ENCODE results near the gene SPNS3. TPM values are rescaled to one million over a fixed set of nuclear protein-coding genes. Genes with fewer than 3 reads are reported as not detected.

Gene SPNS3
- polyA plus RNA-seq, 1 donor (not counting 4 experiments of a cell fraction or from before 2014, with no cell fraction given), result not detected

DNA sequence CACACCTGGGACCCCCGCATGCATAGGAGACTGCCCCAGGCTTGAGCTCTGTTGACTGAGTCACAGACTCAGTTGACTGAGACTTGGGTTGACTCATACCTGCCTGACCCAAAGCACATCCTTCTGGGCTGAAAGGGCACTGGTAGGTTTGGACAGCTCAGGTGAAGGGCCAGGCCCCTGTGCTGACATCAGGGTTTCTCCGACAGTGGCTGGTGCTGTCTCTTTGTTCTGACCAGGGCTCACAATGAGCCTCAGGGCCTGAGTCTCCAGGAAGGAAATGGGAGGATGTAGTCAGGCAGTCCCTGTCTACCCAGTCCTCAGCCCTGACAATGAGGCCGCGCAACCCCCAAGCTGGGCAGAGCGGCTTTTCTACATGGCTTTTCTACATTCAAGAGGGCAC is 71.4 kb downstream of the SPNS3 start:
- Histone ChIP-seq H2AFZ (ENCODE audit: control insufficient read depth, low read length) (no peak overlapping the region), H3K4me1 (ENCODE audit: control insufficient read depth, extremely low read depth, insufficient read depth, low read length) (no peaks in the 10 kb centered on the region), H4K20me1 (ENCODE audit: control insufficient read depth, extremely low read depth, insufficient read depth, low read length) (peaks cover 3% of the 10 kb centered on the region), H3K9ac (ENCODE audit: control insufficient read depth, extremely low read depth, insufficient read depth, low read length) (no peak overlapping the region), H3K4me2 (ENCODE audit: control insufficient read depth, extremely low read depth, insufficient read depth, low read depth, low read length) (no peak overlapping the region), H3K27ac (ENCODE audit: control insufficient read depth, insufficient read depth, low read length) (no peak overlapping the region), H3K9me3 (ENCODE audit: control insufficient read depth, low read depth, low read length) (no peaks in the 10 kb centered on the region), H3K27me3 (ENCODE audit: control insufficient read depth, extremely low read depth, insufficient read depth, low read length) (peaks cover 43% of the 10 kb centered on the region), H3K4me3 (ENCODE audit: control insufficient read depth in 2 of 3, extremely low read depth in 1 of 3, insufficient read depth in 2 of 3, low read depth in 1 of 3, low read length in 3 of 3) (no peak overlapping the region), H3K79me2 (ENCODE audit: control insufficient read depth, insufficient read depth, low read length) (no peaks in the 10 kb centered on the region), H3K9me1 (ENCODE audit: control insufficient read depth, extremely low read depth, insufficient read depth, low read length) (no peaks in the 10 kb centered on the region), H3K36me3 (ENCODE audit: control insufficient read depth in 2 of 2, extremely low read depth in 1 of 2, insufficient read depth in 2 of 2, low read length in 2 of 2) (no peaks in the 10 kb centered on the region)
- TF ChIP-seq, protein P1, sequence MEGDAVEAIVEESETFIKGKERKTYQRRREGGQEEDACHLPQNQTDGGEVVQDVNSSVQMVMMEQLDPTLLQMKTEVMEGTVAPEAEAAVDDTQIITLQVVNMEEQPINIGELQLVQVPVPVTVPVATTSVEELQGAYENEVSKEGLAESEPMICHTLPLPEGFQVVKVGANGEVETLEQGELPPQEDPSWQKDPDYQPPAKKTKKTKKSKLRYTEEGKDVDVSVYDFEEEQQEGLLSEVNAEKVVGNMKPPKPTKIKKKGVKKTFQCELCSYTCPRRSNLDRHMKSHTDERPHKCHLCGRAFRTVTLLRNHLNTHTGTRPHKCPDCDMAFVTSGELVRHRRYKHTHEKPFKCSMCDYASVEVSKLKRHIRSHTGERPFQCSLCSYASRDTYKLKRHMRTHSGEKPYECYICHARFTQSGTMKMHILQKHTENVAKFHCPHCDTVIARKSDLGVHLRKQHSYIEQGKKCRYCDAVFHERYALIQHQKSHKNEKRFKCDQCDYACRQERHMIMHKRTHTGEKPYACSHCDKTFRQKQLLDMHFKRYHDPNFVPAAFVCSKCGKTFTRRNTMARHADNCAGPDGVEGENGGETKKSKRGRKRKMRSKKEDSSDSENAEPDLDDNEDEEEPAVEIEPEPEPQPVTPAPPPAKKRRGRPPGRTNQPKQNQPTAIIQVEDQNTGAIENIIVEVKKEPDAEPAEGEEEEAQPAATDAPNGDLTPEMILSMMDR (optimal IDR thresholded peaks at IDR 0.05 in 1 of 3, IDR thresholded peaks at IDR 0.05 in 1 of 3, conservative IDR thresholded peaks at IDR 0.05 in 1 of 3; ENCODE audit: extremely low read depth in 1 of 3, insufficient read depth in 2 of 3, low read length in 3 of 3), result no peak
- no peak for TF ChIP-seq EZH2 (IDR thresholded peaks at IDR 0.05; ENCODE audit: low read length)
- dilution Hi-C loops (cut with MboI; ENCODE audit: extremely low pct_ligation_motif_present, low sequenced_read_pairs), result no loop called here
- no peak for FAIRE-seq
- DNase-seq (ENCODE audit: low read depth, low spot score), result no peak

DNA sequence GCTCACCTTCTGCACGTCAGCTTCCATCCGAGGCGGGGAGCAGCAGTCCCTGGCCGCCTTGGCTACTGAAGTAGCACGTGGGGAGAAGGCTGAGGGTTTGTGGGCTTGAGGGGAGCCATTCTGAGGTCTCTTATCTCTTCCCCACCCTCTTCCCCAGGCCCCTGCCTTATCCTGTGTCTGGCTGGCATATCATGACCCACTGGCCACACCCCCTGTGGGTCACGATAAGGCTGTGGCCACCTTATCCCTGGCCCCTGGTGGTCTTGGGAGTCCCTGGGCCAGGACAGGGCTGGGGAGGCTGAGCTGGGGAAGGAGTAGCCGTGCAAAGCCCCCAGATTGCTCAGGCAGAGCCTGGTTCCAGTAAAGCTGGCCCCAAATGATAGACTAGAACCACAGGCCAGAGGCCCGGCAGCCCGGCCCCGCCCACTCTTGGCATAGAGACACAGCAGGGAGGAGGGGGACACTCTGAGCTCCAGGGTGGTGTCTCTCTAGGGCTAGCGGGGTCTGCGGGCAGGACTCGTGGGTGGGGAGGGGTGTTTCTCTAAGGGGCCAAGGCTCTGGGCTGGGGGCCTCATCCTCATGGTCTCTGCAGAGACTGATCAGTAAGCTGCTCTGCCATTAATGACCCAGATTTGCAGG is 72.6 kb downstream of the SPNS3 start:
- no peak for TF ChIP-seq EZH2 (IDR thresholded peaks at IDR 0.05; ENCODE audit: low read length)
- TF ChIP-seq, protein P1 (optimal IDR thresholded peaks at IDR 0.05 in 1 of 3, IDR thresholded peaks at IDR 0.05 in 1 of 3, conservative IDR thresholded peaks at IDR 0.05 in 1 of 3; ENCODE audit: extremely low read depth in 1 of 3, insufficient read depth in 2 of 3, low read length in 3 of 3), result no peak
- Histone ChIP-seq H3K9ac (ENCODE audit: control insufficient read depth, extremely low read depth, insufficient read depth, low read length) (no peak overlapping the region), H3K4me2 (ENCODE audit: control insufficient read depth, extremely low read depth, insufficient read depth, low read depth, low read length) (no peak overlapping the region), H3K36me3 (ENCODE audit: control insufficient read depth in 2 of 2, extremely low read depth in 1 of 2, insufficient read depth in 2 of 2, low read length in 2 of 2) (no peaks in the 10 kb centered on the region), H3K9me1 (ENCODE audit: control insufficient read depth, extremely low read depth, insufficient read depth, low read length) (no peaks in the 10 kb centered on the region), H2AFZ (ENCODE audit: control insufficient read depth, low read length) (no peak overlapping the region), H3K79me2 (ENCODE audit: control insufficient read depth, insufficient read depth, low read length) (no peaks in the 10 kb centered on the region), H3K27ac (ENCODE audit: control insufficient read depth, insufficient read depth, low read length) (no peak overlapping the region), H3K4me3 (ENCODE audit: control insufficient read depth in 2 of 3, extremely low read depth in 1 of 3, insufficient read depth in 2 of 3, low read depth in 1 of 3, low read length in 3 of 3) (no peak overlapping the region), H3K27me3 (ENCODE audit: control insufficient read depth, extremely low read depth, insufficient read depth, low read length) (peaks cover 36% of the 10 kb centered on the region), H3K9me3 (ENCODE audit: control insufficient read depth, low read depth, low read length) (no peaks in the 10 kb centered on the region), H4K20me1 (ENCODE audit: control insufficient read depth, extremely low read depth, insufficient read depth, low read length) (peaks cover 3% of the 10 kb centered on the region), H3K4me1 (ENCODE audit: control insufficient read depth, extremely low read depth, insufficient read depth, low read length) (no peaks in the 10 kb centered on the region)
- DNase-seq (ENCODE audit: low read depth, low spot score) (no peak), FAIRE-seq (no peak)
- dilution Hi-C loops (cut with MboI; ENCODE audit: extremely low pct_ligation_motif_present, low sequenced_read_pairs), result no loop called here
